Liver (tissue), 9 donors: ENCODE results near the gene RLIM. TPM values are rescaled to one million over a fixed set of nuclear protein-coding genes. Genes with fewer than 3 reads are reported as not detected.

Experiments
- DNase-seq: peaks from one replicate; pipeline ENCODE4 v3.0.0-alpha.2; 2017; ENCODE audit warnings: low spot score
- H3K27ac ChIP-seq, 2 donors: one replicate each; pipeline ENCODE4 v1.7.0; 2013; ENCODE audit warnings: inconsistent platforms in 2 of 2, low read length in 2 of 2, control low read depth in 1 of 2, low read depth in 1 of 2, mild to moderate bottlenecking in 1 of 2
- H3K27me3 ChIP-seq, 4 donors: one replicate each; pipeline versions ENCODE4 v1.6.1 to v1.7.0; 2013; ENCODE audit warnings: low read length in 3 of 4, inconsistent platforms in 1 of 4, mild to moderate bottlenecking in 1 of 4, moderate library complexity in 1 of 4; ENCODE audit not compliant: control insufficient read depth in 4 of 4, insufficient read depth in 4 of 4
- H3K36me3 ChIP-seq, 4 donors: one replicate each; pipeline versions ENCODE4 v1.6.1 to v1.7.0; 2013; ENCODE audit warnings: low read length in 3 of 4, mild to moderate bottlenecking in 3 of 4, low read depth in 1 of 4, moderate library complexity in 1 of 4; ENCODE audit not compliant: control insufficient read depth in 4 of 4, insufficient read depth in 3 of 4
- H3K4me1 ChIP-seq, 4 donors: one replicate each; pipeline versions ENCODE4 v1.6.1 to v1.7.0; 2013; ENCODE audit warnings: low read length in 3 of 4, mild to moderate bottlenecking in 3 of 4, moderate library complexity in 1 of 4; ENCODE audit not compliant: control insufficient read depth in 4 of 4, insufficient read depth in 4 of 4
- H3K4me3 ChIP-seq, 3 donors: one replicate each; pipeline versions ENCODE4 v1.6.1 to v1.7.0; 2013; ENCODE audit warnings: low read length in 3 of 3, control low read depth in 1 of 3, low read depth in 1 of 3, mild to moderate bottlenecking in 1 of 3
- H3K9ac ChIP-seq, 2 donors: one replicate each; pipeline ENCODE4 v1.7.0; 2013; ENCODE audit warnings: low read length in 2 of 2, mild to moderate bottlenecking in 2 of 2, moderate library complexity in 2 of 2, control low read depth in 1 of 2, low read depth in 1 of 2
- H3K9me3 ChIP-seq, 4 donors: one replicate each; pipeline versions ENCODE4 v1.6.1 to v1.7.0; 2013; ENCODE audit warnings: low read length in 3 of 4; ENCODE audit not compliant: control insufficient read depth in 4 of 4
- FOXA1 ChIP-seq: IDR thresholded peaks from 2 replicates; pipeline ENCODE4 v1.6.1; 2016; ENCODE audit warnings: antibody characterized with exemption
- FOXA2 ChIP-seq: IDR thresholded peaks from 2 replicates; pipeline ENCODE4 v1.6.1; 2016; ENCODE audit warnings: antibody characterized with exemption
- GABPA ChIP-seq, 2 donors: IDR thresholded peaks in 1 of 2; conservative IDR thresholded peaks in 1 of 2; 2 replicates each; pipeline ENCODE4 v1.6.1; 2016; ENCODE audit warnings: antibody characterized with exemption in 2 of 2, mild to moderate bottlenecking in 1 of 2, moderate library complexity in 1 of 2
- HNF4A ChIP-seq, 2 donors: conservative IDR thresholded peaks; 2 replicates each; pipeline ENCODE4 v1.6.1; 2016; ENCODE audit warnings: antibody characterized with exemption in 2 of 2, mild to moderate bottlenecking in 2 of 2
- HNF4G ChIP-seq: IDR thresholded peaks from 2 replicates; pipeline ENCODE4 v1.6.1; 2016; ENCODE audit warnings: antibody characterized with exemption
- JUND ChIP-seq, 2 donors: IDR thresholded peaks; 2 replicates each; pipeline ENCODE4 v1.6.1; 2016; ENCODE audit warnings: antibody characterized with exemption in 2 of 2
- NR2F2 ChIP-seq: IDR thresholded peaks from 2 replicates; pipeline ENCODE4 v1.6.1; 2016; ENCODE audit warnings: antibody characterized with exemption
- RAD21 ChIP-seq, 2 donors: IDR thresholded peaks; 2 replicates each; pipeline ENCODE4 v1.6.1; 2016; ENCODE audit warnings: antibody characterized with exemption in 2 of 2, mild to moderate bottlenecking in 2 of 2
- TAF1 ChIP-seq: conservative IDR thresholded peaks from 2 replicates; pipeline ENCODE4 v1.6.1; 2016; ENCODE audit warnings: antibody characterized with exemption, mild to moderate bottlenecking
- YY1 ChIP-seq: IDR thresholded peaks from 2 replicates; pipeline ENCODE4 v1.6.1; 2016; ENCODE audit warnings: antibody characterized with exemption, mild to moderate bottlenecking
- WGBS: extraction: QIAGEN DNeasy Blood & Tissue Kit; methylation state at CpG from one replicate; pipeline ENCODE4 v1.1.7; 2013; 5-methylcytosine and 5-hydroxymethylcytosine counted together
- polyA plus RNA-seq, 2 donors: library from polyadenylated mRNA; stranded (reverse) in 1 of 2; unstranded in 1 of 2; fragments of 200-250 nt in 1 of 2; fragments of >200 nt in 1 of 2; fragmentation: Nextera tagmentation in 1 of 2; extraction: Ambion mirVana in 1 of 2; gene quantifications; one replicate each; pipeline versions ENCODE4 v1.2.1 to v1.2.3, GENCODE V29; 2013 to 2015
- total RNA-seq, 2 donors: library from RNA; depleted of rRNA; stranded (reverse); fragments of >200 nt; gene quantifications; one replicate each; pipeline ENCODE4 v1.2.3, GENCODE V29; 2014
- TF ChIP-seq, protein P1 (sequence below): fragments of 150-350 bp; IDR thresholded peaks from 2 replicates; pipeline ENCODE4 v1.5.1; 2017; ENCODE audit warnings: improper control_type of control experiment, low read depth, low read length; ENCODE audit not compliant: missing input control
- TF ChIP-seq, protein P2 (sequence below): IDR thresholded peaks from 2 replicates; pipeline ENCODE4 v1.6.1; 2016; ENCODE audit warnings: antibody characterized with exemption
- TF ChIP-seq, protein P3 (sequence below): IDR thresholded peaks from 2 replicates; pipeline ENCODE4 v1.6.1; 2016; ENCODE audit warnings: antibody characterized with exemption, mild to moderate bottlenecking
- donor health status: healthy.
- donor health status: healthy.
- donor health status: healthy.
- donor health status: healthy.
- donor health status: healthy.

The RLIM gene
- total and polyA plus RNA-seq, 4 donors: 1.8 to 17.0 (median 9.8) TPM

DNA sequence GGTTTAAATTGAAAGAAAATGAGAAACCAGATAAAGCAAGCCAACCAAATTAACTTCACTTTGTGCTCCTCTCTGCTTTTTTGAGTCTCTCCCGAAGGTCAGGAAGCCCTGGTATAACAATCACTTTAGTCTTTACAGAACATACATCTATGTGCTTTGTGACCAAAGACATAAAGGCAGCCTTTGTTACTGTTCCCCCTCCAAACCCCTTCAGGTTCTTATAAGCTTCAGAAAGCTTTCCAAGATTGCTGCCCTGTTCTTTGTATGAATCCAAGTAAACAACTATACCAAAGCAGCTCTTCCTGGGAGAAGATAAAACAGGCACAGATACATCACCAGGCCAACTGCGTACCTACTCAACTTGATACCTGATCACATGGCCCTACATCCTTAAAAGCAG lies 28.7 kb downstream of the RLIM start:
- H3K27me3 ChIP-seq: no peaks in the 10 kb centered on the region
- no peak overlapping the region for H3K27ac ChIP-seq
- H3K4me1 ChIP-seq: no peaks in the 10 kb centered on the region
- H3K4me3 ChIP-seq: no peak overlapping the region
- WGBS: 97% methylated on average over 2 of the region's 2 CpGs
- peaks cover 0 to 2% (median 0%) of the 10 kb centered on the region in 4 donors for H3K36me3 ChIP-seq
- no peaks in the 10 kb centered on the region for H3K9me3 ChIP-seq
- no peak for DNase-seq
- no peak overlapping the region for H3K9ac ChIP-seq
- no peak for TF ChIP-seq NR2F2
- TF ChIP-seq TAF1: no peak
- no peak for TF ChIP-seq FOXA2
- no peak for TF ChIP-seq GABPA (IDR thresholded peaks at IDR 0.05 in 1 of 2, conservative IDR thresholded peaks at IDR 0.05 in 1 of 2)
- TF ChIP-seq YY1: no peak
- TF ChIP-seq JUND (IDR thresholded peaks at IDR 0.05): no peak
- TF ChIP-seq, protein P1, sequence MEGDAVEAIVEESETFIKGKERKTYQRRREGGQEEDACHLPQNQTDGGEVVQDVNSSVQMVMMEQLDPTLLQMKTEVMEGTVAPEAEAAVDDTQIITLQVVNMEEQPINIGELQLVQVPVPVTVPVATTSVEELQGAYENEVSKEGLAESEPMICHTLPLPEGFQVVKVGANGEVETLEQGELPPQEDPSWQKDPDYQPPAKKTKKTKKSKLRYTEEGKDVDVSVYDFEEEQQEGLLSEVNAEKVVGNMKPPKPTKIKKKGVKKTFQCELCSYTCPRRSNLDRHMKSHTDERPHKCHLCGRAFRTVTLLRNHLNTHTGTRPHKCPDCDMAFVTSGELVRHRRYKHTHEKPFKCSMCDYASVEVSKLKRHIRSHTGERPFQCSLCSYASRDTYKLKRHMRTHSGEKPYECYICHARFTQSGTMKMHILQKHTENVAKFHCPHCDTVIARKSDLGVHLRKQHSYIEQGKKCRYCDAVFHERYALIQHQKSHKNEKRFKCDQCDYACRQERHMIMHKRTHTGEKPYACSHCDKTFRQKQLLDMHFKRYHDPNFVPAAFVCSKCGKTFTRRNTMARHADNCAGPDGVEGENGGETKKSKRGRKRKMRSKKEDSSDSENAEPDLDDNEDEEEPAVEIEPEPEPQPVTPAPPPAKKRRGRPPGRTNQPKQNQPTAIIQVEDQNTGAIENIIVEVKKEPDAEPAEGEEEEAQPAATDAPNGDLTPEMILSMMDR: no peak

DNA sequence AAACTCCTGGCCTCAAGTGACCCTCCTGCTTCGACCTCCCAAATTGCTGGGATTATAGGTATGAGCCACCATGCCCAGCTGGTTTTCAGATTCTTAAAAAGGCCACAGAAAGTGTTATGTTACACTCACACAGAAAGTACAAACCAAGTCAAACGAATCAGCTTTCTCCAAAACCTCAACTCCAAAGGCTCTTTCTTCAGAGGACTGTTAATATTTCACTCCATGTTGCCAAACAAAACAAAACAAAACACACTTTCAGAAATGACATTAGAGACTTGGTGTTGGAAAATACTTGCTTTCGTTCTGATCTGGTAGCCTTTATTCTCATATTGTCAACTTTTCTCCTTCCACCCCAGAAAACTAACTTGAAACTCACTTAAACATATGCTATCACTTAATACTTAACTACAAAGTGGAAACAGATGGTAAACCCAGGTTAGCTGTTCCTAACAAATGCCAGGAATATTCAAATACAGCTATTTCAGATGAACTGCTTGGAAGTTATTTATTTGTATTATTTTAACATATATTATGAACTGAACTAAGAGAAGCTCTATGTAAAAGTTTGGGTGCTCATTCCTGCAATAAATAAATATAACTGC lies 34.7 kb downstream of the RLIM start:
- Histone ChIP-seq H3K27ac (no peak overlapping the region), H3K36me3 (no peaks in the 10 kb centered on the region), H3K4me3 (no peak overlapping the region), H3K27me3 (no peaks in the 10 kb centered on the region), H3K9me3 (no peaks in the 10 kb centered on the region), H3K9ac (no peak overlapping the region), H3K4me1 (no peaks in the 10 kb centered on the region)
- 52% methylated on average over 3 of the region's 3 CpGs for WGBS
- no peak for DNase-seq
- no peak for TF ChIP-seq YY1
- TF ChIP-seq, protein P1: no peak
- TF ChIP-seq RAD21 (IDR thresholded peaks at IDR 0.05): no peak
- TF ChIP-seq, protein P2, sequence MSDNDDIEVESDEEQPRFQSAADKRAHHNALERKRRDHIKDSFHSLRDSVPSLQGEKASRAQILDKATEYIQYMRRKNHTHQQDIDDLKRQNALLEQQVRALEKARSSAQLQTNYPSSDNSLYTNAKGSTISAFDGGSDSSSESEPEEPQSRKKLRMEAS: no peak
- TF ChIP-seq, protein P3, sequence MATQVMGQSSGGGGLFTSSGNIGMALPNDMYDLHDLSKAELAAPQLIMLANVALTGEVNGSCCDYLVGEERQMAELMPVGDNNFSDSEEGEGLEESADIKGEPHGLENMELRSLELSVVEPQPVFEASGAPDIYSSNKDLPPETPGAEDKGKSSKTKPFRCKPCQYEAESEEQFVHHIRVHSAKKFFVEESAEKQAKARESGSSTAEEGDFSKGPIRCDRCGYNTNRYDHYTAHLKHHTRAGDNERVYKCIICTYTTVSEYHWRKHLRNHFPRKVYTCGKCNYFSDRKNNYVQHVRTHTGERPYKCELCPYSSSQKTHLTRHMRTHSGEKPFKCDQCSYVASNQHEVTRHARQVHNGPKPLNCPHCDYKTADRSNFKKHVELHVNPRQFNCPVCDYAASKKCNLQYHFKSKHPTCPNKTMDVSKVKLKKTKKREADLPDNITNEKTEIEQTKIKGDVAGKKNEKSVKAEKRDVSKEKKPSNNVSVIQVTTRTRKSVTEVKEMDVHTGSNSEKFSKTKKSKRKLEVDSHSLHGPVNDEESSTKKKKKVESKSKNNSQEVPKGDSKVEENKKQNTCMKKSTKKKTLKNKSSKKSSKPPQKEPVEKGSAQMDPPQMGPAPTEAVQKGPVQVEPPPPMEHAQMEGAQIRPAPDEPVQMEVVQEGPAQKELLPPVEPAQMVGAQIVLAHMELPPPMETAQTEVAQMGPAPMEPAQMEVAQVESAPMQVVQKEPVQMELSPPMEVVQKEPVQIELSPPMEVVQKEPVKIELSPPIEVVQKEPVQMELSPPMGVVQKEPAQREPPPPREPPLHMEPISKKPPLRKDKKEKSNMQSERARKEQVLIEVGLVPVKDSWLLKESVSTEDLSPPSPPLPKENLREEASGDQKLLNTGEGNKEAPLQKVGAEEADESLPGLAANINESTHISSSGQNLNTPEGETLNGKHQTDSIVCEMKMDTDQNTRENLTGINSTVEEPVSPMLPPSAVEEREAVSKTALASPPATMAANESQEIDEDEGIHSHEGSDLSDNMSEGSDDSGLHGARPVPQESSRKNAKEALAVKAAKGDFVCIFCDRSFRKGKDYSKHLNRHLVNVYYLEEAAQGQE: no peak
- no peak for TF ChIP-seq FOXA1
- TF ChIP-seq HNF4A (conservative IDR thresholded peaks at IDR 0.05): no peak
- TF ChIP-seq HNF4G: no peak
